GM12875 (cell line): ENCODE measurements around the gene SLC25A25.

ENCODE experiments used
- H3K4me3 ChIP-seq: one replicate; pipeline ENCODE4 v1.5.1; 2011; ENCODE audit warnings: low read depth, low read length, control low read depth
- CTCF ChIP-seq: IDR thresholded peaks from 2 replicates; pipeline ENCODE4 v1.5.1; 2011; ENCODE audit warnings: low read depth, mild to moderate bottlenecking, control low read depth, inconsistent platforms, low read length, moderate library complexity, borderline replicate concordance; ENCODE audit not compliant: insufficient read depth

SLC25A25 gene

GRCh38 chr9:128094166-128094949, 26.3 kb downstream of the SLC25A25 start:
- no peak for TF ChIP-seq CTCF
- H3K4me3 ChIP-seq, result no peak overlapping the region

- TF ChIP-seq CTCF, result no peak
- no peak overlapping the region for H3K4me3 ChIP-seq
These were observed 27.0 kb downstream of the SLC25A25 start for GRCh38 chr9:128094950-128095544.

GRCh38 chr9:128096616-128097536, 28.8 kb downstream of the SLC25A25 start:
- TF ChIP-seq CTCF, result no peak

GRCh38 chr9:128097543-128098296, 29.7 kb downstream of the SLC25A25 start:
- no peak overlapping the region for H3K4me3 ChIP-seq
- TF ChIP-seq CTCF, result no peak

More at GRCh38 chr9:128096616-128097536, 28.8 kb downstream of the SLC25A25 start:
- H3K4me3 ChIP-seq, result no peak overlapping the region

GRCh38 chr9:128098297-128099230, 30.5 kb downstream of the SLC25A25 start:
- no peak for TF ChIP-seq CTCF
- no peak overlapping the region for H3K4me3 ChIP-seq
